Right lobe of liver (tissue), 4 donors: ENCODE results near the gene ZBTB45.

Source experiments
- POLR2A ChIP-seq: fragments of 450-650 bp; IDR thresholded peaks from one replicate; pipeline ENCODE4 v1.6.1; 2017; ENCODE audit warnings: antibody characterized with exemption, mild to moderate bottlenecking
- TF ChIP-seq, protein P1 (sequence below), 4 donors: fragments of 200-600 bp in 3 of 4; fragments of 450-650 bp in 1 of 4; IDR thresholded peaks; one replicate each; pipeline versions ENCODE4 v1.5.1 to v1.8.0; 2016 to 2022; ENCODE audit warnings: antibody characterized with exemption in 4 of 4, mild to moderate bottlenecking in 2 of 4
- donor health status: DM: no; HTN: no; CAD: no.
- donor health status: DM: no; HTN: no; CAD: no.
- donor health status: DM: no; HTN: yes; CAD: no.

DNA sequence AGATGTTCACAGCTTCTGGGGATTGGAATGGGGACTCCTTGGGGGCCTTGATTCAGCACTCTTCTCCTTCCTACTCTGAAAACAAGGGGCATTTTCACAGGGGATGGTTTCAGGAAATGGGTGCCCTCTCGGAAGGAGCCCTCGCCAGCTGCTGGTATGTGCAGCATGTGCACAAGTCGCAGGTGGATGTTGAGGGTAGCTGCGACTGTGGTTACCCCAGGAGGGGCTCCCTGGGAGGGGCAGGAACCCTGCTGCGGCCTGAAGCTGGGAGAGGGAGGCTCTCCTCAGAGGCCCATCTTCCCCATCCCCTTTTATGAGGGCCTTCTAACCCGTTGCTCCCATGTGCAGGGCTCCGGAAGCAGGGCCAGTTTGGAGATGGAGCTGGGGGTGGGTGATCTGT, 37.2 kb downstream of the ZBTB45 start:
- TF ChIP-seq, protein P1, sequence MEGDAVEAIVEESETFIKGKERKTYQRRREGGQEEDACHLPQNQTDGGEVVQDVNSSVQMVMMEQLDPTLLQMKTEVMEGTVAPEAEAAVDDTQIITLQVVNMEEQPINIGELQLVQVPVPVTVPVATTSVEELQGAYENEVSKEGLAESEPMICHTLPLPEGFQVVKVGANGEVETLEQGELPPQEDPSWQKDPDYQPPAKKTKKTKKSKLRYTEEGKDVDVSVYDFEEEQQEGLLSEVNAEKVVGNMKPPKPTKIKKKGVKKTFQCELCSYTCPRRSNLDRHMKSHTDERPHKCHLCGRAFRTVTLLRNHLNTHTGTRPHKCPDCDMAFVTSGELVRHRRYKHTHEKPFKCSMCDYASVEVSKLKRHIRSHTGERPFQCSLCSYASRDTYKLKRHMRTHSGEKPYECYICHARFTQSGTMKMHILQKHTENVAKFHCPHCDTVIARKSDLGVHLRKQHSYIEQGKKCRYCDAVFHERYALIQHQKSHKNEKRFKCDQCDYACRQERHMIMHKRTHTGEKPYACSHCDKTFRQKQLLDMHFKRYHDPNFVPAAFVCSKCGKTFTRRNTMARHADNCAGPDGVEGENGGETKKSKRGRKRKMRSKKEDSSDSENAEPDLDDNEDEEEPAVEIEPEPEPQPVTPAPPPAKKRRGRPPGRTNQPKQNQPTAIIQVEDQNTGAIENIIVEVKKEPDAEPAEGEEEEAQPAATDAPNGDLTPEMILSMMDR (IDR thresholded peaks at IDR 0.05), result no peak
- no peak for TF ChIP-seq POLR2A
